Measurements from ENCODE around the gene COPG1.
A peak's percentile ranks its signal among the peaks of the same experiment; 100 is the strongest.
"Not testable (repeated sequence)": the region's sequence is repeated elsewhere in the genome, so short reads cannot be mapped to it uniquely, and the experiment has no call there.

Gene COPG1

GRCh38 chr3:129240436-129240835, 9.0 kb upstream of the COPG1 start:
- no peak for DNase-seq

DNA sequence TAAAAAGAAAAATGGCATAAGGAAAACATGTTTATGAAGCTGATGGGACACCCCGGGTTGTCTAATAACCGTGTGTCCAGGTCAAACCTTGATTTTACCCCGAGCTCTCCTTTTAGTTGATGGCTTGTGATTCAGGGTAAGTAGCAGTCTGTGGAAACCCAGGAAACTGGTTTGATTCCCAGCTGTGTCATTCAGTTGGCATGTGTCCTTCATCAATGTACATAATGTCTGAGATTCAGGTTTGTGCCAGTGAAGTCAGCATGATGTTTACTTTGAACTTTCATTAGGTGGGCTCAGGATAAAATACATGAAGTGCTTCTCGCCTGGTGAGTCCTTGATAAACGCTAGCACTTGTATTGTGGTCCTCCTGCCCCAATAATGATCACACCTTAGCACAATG, 4.3 kb upstream of the COPG1 start:
- no peak for DNase-seq

- DNase-seq, result peak; percentile 72
Observed at GRCh38 chr3:129245641-129246306, 3.6 kb upstream of the COPG1 start.

GRCh38 chr3:129246636-129247035, 2.8 kb upstream of the COPG1 start:
- DNase-seq, result no peak

- no peak for DNase-seq
Observed at GRCh38 chr3:129248286-129248979, 973 bp upstream of the COPG1 start.

- no peak for DNase-seq
Observed at GRCh38 chr3:129252748-129253147, 3.3 kb downstream of the COPG1 start.

GRCh38 chr3:129254536-129255230, 5.3 kb downstream of the COPG1 start:
- DNase-seq, result no peak

DNA sequence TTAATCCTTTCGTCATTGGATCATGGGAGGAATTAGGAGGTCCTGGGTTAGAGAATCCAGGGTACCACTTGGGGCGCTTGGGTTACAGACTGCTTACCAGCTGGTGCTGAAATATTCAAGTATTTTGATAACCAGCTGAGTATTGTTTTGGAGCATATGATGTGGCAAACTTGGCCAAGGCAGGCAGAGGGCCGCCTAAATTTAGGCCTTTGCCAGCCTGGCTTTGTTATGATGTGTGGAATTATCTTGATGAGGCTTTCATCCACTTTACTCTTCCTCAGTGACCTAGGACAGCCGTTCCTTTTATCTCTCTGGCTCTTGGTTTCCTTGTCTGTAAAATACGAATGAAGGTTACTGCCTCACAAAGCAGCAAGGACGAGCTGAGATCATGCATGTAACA, 6.9 kb downstream of the COPG1 start:
- DNase-seq, result no peak

DNA sequence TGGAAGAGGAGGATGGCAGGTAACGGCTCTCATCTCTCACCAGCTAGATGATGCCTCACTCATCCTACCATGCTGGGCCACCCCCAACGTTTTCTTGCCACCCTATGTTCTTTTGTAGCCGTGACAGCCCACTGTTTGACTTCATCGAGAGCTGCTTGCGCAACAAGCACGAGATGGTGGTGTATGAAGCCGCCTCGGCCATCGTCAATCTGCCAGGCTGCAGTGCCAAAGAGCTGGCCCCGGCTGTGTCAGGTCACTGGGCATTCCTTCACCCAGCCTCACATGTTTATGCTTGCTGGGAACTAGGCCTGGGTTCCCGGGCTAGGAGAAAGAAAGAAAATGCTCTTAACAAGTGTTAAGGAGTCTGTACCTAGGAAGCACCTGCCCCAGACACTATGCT, 8.2 kb downstream of the COPG1 start:
- DNase-seq, result no peak

DNA sequence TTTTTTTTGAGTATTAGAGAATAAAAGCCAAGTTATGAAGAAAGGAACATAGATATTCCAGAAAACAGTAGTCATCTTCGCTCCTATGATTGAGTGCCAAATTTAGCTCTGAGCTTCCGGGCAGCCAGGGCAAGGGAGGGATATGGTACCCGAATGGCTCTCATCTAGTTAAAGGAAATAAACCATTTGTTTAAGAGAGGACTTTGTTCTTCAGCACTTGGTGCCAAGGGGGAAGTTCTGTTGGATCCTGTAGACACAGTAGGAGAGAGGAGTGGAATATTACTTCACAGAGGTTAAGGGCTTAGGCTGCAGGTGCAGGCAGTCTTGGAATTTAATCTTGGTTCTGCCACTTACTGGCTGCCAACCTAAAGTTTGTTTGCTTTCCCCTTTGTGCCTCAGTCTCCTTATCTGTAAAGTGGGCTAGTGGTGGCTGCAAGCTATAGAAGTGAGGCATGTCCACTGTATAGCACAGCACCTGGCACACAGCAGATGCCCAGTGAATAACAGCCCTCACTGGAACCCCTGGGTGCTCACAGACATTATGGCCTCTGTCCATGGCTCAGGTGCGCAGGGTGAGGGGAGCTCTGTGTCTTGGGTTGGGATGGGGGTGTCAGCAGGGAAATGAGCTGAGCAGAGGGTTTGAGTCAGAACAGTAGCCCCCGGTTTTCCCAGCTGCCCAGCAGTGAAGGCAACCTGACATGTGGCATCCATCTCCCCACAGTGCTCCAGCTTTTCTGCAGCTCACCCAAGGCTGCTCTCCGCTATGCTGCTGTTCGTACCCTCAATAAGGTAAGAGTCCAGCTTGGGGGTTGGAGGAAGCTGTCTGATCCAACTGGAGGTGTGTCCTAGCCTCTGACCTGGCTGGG, 10.4 kb downstream of the COPG1 start:
- DNase-seq, result no peak

GRCh38 chr3:129260606-129261005, 11.2 kb downstream of the COPG1 start:
- DNase-seq, result no peak

DNA sequence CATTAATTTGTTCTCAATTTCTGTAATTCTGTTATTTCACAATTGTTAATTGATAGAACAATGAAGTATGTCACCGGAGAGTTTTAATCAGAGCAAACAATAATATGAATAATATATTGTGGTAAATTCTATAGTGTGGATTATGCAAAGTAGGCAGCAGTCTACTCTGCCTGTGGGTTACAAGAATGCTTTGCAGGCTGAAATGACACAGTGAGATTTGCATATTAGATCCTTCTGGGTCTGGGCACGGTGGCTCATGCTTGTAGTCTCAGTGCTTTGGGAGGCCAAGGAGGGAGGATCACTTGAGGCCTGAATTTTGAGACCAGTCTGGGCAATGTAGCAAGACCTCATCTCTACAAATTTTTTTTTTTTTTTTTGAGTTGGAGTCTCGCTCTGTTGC, 12.5 kb downstream of the COPG1 start:
- DNase-seq, result no peak

DNA sequence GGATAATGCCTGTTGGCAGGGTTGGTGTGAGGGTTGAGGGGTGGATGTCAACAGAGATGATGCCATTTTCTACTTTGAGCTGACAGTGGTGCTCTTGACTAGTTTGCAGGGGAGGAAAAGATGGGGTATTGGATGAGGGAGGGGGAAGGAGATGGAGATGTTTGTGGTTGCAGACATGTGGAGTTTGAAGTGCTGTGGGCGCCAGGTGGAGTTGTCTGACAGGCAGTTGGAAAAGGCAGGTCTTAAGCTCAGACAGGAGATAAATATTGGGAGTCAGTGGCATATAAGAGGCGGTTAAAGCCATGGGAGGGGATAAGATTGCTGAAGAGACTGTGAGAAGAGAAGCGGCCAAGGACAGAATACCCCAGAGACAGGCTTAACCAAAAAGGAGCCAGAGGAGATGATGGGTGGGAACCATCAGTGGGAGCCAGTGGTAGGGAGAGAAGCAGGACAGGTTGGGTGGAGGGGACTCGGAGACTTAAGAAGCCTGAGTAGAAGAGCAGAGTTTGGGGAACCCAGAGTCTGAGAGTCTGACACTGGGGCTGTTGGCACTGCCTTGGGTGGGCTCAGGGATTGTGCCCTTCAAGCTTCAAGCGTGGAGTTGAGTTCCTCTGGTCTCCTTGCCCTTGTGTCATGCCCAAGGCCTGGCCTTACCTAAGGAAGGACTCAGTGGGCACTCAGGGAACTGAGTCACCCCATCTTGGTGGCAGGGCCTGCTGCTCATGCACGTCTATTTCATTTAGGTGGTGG, 13.9 kb downstream of the COPG1 start:
- no peak for DNase-seq

GRCh38 chr3:129264994-129265393, 15.6 kb downstream of the COPG1 start:
- DNase-seq, result not testable (repeated sequence)

DNA sequence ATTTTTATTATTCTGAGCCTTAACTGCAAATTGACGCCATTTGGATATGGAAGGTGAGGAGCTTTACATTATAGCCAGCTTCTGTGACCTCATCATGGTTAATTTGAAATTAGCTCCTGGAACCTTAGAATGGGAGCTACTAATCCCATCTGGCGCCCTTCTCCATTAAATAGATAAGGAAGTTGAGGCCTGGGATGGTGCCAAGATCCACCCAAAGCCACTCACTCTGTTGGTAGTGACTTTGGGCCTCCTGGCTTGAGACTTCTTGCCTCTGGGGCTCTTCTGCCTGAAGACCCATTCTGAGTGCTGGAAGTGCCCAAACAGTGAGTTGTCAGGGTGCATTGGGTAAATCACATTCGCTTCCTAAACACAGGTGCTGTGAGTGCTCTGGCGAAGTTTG, 17.2 kb downstream of the COPG1 start:
- DNase-seq, result no peak

DNA sequence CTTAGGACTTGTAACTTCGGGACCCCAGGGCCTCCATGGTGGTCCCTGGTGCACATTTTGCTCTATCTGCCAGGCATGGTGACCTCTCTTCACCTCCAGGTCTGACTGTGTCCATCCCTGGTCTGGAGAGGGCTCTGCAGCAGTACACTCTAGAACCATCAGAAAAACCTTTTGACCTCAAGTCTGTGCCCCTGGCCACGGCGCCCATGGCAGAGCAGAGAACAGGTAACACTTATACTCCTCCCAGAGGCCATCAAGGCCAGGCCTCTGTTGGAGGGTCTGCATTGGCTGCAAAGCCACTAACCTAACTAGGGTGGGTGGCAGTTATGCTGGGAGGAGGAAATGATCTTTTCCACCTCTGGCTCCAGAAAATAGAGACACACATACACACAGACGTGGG, 19.0 kb downstream of the COPG1 start:
- DNase-seq, result no peak

GRCh38 chr3:129271674-129272073, 22.3 kb downstream of the COPG1 start:
- DNase-seq, result no peak

DNA sequence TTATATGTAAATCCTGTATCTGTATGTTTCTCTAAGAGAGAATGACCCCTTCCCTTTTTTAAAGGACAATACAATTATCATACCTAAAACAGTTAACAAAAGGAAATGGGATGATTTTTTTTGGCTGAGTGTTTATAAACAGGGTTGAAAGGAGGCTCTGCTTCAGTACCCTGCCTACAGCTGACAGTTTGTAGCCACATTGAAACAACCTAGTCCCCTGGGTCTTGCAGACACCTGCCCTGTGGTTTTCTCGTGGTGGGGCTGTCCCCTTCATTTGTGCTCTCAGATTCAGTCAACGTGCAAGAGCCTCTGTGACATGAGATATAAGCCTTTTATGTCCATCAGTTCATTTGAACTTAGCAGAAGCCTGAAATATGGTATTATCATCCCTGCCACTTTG, 27.0 kb downstream of the COPG1 start:
- DNase-seq, result no peak

DNA sequence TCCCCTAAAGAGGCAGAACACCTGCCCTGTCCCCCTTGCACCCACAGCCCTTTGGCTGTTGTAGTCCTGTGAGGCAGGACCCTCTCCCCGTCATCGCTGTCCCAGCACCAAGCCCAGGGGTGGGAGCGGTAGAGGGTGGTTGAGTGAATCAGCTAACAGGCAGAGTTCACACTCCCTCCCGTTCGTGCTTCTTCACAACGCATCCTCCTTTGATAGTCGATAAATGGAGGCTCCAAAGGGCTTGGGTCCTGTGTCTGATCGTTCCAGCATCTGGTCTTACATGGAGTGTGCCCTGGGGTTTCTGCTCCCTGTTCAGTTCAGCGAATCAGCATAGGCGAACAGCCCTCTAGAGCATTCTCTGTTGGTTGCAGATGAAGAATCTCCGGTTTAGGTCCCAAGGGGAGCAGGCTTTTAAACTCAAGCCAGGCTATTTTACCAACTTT, 28.4 kb downstream of the COPG1 start:
- DNase-seq, result no peak

DNA sequence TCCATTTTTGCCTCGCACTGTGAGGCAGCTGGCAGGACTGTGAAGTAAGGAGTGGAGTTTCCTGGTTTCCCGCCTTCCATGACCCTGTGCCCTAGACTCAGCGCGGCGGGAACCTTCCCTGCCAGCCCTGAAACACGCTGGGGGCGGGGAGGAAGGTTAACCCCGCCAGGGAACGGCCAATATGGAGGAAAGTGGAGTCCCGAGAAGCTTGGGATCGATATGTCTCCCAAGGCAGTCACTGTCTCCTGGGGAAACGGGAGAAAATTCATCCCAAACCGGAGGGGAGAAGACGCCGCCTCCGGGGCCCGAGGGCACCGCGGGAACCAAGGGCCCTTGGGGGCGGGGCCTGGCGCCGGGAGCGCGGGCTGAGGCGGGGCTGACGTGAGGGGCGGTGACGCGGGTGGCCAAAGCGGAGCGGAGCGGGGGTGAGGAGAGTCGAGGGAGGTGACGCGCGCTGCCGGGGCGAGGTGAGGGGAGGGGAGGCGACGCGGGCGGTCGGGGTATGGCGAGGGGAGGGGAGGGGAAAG, 29.1 kb downstream of the COPG1 start, which contains the start of gene HMCES:
Gene HMCES (plus strand): TSS at position 432 of the 527 bp plus-strand sequence. CDS start 863 bp downstream, outside the sequence.
- peak; percentile 66 for DNase-seq

DNA sequence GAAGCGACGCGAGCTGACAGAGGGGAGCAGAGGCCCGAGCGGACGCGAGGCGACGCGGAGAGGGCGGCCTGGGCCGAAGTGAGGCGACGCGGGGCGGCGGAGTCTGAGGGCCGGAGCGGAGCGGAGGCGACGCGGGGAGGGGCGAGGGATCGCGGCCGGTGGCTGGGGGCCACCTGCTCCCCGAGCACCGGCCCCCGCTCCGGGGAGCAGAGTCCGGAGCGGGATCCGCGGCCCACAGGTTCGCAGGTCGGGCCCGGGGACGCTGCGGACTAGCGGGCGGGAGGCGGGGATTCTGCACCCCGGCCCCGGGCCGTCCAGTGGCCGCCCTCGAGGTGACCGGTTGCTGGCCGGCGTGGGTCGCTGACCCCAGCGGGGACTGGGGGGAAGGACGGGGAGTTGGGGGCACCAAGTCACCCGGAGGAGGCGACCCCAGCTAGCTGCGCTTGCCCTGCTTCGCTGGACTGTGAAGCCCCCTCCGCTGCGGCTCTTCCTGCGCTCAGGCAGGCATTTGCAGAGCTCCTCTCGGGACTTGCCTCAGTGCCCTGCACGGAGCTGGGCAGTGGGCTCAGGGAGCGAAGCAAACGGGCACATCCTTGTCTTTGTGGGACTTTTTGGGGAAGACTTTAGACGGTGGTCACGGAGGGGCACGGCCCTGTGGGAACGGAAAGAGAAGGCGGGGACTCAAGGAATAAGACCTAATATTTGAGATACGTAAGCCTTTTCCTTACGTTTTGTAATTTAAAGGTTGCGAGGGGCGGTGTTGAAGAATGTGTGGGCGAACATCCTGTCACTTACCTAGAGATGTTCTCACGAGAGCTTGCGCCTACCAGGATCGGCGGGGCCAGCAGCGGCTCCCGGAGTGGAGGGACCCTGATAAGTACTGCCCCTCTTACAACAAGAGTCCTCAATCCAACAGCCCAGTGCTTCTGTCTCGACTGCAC, 29.8 kb downstream of the COPG1 start:
- DNase-seq, result no peak

All from GF-D8 (cell line).